GM12891 (cell line): ENCODE measurements around the gene HNF4A.

Experiments
- POLR2A ChIP-seq: IDR thresholded peaks from 2 replicates; pipeline ENCODE4 v1.6.1; 2011; ENCODE audit warnings: low read depth, low read length, control low read depth
- SPI1 ChIP-seq: IDR thresholded peaks from 2 replicates; pipeline ENCODE4 v1.6.1; 2011; ENCODE audit warnings: low read depth, low read length, control low read depth

- TF ChIP-seq SPI1: no peak
- no peak for TF ChIP-seq POLR2A
Observed at GRCh38 chr20:44402391-44403193, 47.1 kb downstream of the HNF4A start.
